GM21447 (cell line): Measurements from ENCODE around the gene ORMDL1.
A peak's percentile ranks its signal among the peaks of the same experiment; 100 is the strongest.
"Not testable (repeated sequence)": the region's sequence is repeated elsewhere in the genome, so short reads cannot be mapped to it uniquely, and the experiment has no call there.

Source experiments
- ATAC-seq: cut with Tn5 transposase; IDR thresholded peaks from one replicate; pipeline ENCODE4 v1.9.1; 2021; ENCODE audit not compliant: unreplicated experiment

The ORMDL1 gene

DNA sequence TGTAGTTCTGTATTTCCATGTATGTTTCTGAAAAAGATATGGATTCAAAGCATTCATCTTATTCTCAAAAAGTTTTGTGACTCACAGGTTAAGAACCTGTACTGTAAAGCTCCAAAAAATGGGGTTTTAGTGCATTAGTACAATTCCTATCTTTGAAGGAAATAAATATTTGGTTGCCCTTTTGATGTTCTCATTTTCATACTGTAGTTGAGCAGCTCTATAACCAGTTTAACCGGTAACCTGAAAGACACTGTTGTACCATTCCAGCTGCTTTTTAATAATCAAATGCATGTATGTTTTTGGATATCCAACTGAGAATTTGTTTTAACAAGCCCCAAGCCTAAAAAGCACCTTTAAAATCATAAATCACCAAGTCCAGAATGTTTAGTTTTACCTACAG, 11.9 kb downstream of the ORMDL1 start:
- no peak for ATAC-seq

GRCh38 chr2:189770590-189771322, 13.4 kb downstream of the ORMDL1 start:
- ATAC-seq = no peak

DNA sequence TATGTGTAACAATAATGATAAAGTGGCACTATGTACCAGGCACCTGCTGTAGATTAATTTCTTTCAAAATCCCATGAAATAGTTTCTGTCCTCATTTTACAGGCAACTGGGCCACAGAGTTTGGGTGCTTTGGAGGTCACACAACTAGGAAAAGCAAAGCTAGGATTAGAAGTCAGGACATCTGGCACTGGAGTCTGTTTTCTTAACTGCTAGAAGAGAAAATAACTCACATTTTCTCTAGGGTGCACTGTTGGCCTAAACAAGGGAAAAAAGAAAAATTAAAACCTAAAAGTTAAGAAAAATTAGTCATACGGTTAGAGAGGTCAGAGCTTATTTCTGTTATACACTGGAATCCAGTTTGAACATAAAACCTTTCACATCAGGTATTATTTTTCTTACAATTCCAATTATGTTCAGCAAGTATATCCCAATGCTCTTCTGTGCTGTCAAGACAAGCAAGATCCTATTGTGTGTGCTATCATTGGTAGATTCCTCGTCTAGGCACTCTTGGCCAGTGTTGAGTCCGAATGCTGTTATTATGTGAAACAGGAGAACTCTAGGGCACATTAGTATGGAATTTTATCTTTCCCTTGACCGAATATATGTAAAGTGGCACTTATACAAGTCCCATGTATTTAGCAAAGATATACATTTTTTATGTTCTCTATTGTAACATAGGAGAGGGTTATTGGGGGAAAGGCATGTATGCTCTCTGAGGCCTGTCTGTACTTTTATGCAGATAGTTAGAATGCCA, 20.1 kb downstream of the ORMDL1 start:
- no peak for ATAC-seq

GRCh38 chr2:189762551-189763298, 21.4 kb downstream of the ORMDL1 start, which contains the start of gene OSGEPL1:
TSS of gene OSGEPL1 (minus strand) at chr2:189762792. CDS start at chr2:189761640, 1,152 bp downstream.
- ATAC-seq = peak; percentile 97

GRCh38 chr2:189762229-189762550, 21.9 kb downstream of the ORMDL1 start:
- ATAC-seq = no peak

DNA sequence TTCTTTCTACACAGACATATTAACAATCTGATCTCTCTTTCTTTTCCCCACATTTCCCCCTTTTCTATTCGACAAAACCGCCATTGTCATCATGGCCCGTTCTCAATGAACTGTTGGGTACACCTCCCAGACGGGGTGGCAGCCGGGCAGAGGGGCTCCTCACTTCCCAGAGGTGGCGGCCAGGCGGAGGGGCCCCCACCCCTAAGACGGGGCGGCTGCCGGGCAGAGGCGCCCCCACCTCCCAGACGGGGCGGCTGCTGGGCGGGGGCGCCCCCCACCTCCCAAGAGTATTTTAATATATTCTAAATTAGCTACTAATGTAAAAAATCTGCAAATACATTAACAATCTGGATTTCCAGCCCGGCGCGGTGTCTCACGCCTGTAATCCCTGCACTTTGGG, 24.0 kb downstream of the ORMDL1 start:
- not testable (repeated sequence) for ATAC-seq

- no peak for ATAC-seq
Observed at GRCh38 chr2:189756311-189756952, 27.7 kb downstream of the ORMDL1 start.

- ATAC-seq = no peak
Observed at GRCh38 chr2:189751080-189751658, 33.0 kb downstream of the ORMDL1 start.

GRCh38 chr2:189729430-189729829, 54.7 kb downstream of the ORMDL1 start:
- no peak for ATAC-seq

DNA sequence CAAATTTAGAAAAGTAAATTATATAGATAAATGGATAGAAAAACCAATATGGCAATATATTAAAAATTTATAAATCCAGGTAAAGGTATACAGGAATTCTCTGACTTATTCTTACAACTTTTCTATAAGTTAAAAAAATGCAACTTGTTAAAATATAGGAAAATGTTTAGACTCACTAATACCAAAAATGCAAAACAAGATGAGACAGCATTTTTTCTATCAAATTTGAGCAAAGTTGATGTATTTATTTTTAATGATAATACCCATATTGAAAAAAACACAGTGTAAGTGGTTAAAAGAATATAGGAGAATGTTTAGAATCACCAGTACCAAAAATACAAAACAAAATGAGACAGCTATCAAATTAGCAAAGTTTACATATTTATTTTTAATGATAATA, 57.3 kb downstream of the ORMDL1 start:
- no peak for ATAC-seq

GRCh38 chr2:189726271-189726670, 57.9 kb downstream of the ORMDL1 start:
- no peak for ATAC-seq

DNA sequence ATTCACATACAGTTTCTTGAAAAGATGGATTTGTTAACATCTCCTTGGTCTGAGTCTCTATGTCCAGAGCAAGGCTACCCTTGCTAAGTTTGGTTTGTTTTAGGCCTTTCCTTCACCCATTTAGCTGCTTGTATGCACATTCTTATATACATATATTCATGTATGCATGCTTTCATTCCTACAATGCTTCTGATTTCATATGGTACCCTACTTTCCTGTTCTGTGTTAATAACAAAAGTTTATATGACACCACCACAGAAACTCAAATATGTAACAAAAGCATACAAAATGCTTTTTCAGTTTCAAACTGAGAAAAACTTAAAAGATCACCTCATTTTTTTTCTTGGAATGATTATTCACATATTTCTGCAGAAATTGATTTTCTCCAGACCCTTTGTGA, 60.9 kb downstream of the ORMDL1 start:
- no peak for ATAC-seq
